HG03571 (cell line): ENCODE data around the gene GP2.

Source experiments
- ATAC-seq: cut with Tn5 transposase; IDR thresholded peaks from one replicate; pipeline ENCODE4 v1.9.1; 2021; ENCODE audit not compliant: unreplicated experiment

GP2 gene

DNA sequence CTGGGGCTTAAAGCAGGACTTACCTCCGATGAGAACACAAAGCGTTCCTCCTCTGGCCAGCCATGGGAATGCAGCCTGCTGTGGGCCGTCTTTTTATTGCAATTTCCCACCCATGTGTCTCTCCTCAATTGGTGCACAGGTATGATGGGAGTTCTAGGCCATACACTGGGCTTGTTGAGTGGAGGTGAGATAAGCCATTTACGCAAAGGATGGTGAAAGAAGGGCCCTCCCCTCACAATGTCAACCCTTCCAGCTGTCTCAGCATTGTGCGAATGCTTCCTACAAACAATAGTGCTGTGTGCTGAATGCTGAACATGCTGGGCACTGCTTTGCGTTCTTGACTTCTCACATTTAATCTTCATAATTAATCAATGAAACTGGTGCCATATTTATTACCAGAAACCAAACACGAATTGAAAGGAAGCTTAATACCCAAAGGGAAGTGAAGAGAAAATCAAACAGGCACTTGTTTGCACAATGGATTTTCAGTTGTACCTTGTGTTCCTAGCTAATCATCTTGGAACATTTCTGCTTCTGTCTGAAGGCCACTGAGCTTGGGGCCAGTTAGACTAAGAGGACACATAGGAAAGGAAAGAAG lies at the start of gene GP2:
Gene GP2 (minus strand): TSS at position 70 of the 598 bp plus-strand sequence. CDS start 1,082 bp downstream, outside the sequence.
- no peak for ATAC-seq

DNA sequence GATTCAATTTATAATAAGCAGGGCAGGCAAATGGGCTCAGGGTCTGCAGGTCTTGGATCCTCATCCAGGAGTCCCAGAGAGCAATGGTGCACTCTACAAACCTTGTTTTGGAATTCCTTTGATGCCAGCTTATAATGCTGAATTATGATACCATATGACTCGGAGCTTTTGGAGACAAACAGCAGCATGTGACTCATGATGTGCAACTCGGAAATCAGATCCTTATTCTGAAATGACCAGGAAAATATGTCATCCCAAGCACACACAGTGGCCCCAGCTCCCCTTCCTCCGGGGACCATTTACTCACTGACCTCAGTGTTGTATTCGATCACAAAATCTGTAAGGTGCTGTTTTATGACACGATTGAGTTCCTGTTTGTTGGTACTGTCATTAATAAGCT lies 45.4 kb upstream of the GP2 start:
- no peak for ATAC-seq

DNA sequence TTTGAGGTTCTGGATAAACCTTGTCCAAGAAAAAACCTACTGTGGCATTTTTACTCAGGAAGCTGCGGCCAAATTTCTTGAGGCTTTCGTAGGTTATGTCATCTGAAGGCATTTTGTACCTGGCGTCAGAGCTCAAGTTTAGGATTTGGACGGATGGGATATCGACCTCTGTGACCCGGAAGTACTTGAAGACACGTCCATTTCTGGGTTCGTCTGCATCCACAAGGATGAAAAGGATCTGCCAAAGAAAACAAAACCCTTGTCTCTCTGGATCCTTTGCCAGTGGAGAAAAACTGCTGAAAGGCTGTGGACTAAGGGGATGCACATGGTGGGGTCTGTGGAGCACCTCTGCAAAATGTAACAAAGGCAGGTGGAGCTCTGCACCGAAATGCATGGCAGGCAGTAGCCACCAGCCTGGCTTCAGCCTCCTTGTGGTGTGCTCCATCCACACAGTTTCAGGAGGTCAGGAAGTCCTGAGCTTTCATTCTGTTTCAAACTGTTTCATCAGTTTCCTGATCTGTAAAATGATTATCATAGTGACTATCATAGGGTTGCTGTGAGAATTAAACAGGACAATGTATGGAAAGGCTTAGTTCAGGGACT lies 42.2 kb upstream of the GP2 start:
- no peak for ATAC-seq

DNA sequence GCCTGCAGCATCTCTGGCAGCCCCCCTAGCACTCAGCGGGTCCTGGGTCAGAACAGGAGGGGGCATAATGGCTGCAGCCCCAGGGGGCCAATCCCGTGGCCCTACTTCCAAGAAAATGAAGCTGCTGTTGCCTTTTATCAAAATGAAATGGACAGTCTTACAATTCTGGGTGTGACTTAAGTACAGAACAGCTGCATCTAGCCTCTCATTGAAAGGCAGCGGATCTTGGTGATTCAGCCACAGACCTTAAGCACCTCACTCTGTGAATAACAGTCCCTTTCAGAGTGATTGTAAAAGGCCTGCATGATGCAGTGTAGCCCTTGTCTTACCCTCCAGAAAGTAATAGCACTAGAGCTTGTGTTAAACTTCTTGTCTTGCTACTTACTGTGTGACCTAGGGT lies 36.7 kb upstream of the GP2 start:
- ATAC-seq: no peak

DNA sequence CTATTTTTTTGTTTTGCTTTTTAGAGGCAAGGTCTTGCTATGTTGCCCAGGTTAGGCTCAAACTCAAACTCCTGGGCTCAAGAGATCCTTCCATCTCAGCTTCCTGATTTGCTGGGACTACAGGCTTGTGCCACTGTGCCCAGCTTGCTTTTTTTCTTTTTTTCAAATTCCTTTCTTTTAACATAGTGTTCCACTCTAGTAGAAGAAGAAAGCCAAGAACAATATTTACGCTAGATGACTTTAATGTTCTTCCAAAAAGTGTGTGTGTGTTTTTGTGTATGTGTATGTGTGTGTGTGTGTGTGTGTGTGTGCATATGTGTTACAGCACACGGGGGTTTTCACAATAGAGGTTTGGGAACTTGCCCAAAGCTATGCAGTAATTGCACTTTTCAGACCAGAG lies 35.9 kb upstream of the GP2 start:
- no peak for ATAC-seq

DNA sequence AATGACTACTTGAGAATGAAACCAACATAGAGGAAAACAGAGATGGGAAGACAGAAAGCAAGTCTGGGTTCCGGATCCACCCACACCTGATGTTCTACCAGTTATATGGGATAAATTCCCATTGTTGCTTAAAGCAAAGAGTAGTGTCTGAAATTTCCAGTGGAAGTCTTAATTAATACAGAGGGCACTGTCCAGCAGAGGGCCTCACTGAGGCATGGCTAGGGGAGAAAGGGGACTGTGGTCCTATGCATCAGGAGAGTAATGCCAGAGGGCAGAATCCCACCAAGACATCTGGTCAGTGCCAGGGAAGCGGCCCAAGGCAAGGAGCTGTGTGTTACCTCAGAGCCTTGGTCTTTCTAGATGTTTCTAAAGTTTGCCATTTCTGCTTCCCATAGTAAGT lies 32.7 kb upstream of the GP2 start:
- no peak for ATAC-seq

DNA sequence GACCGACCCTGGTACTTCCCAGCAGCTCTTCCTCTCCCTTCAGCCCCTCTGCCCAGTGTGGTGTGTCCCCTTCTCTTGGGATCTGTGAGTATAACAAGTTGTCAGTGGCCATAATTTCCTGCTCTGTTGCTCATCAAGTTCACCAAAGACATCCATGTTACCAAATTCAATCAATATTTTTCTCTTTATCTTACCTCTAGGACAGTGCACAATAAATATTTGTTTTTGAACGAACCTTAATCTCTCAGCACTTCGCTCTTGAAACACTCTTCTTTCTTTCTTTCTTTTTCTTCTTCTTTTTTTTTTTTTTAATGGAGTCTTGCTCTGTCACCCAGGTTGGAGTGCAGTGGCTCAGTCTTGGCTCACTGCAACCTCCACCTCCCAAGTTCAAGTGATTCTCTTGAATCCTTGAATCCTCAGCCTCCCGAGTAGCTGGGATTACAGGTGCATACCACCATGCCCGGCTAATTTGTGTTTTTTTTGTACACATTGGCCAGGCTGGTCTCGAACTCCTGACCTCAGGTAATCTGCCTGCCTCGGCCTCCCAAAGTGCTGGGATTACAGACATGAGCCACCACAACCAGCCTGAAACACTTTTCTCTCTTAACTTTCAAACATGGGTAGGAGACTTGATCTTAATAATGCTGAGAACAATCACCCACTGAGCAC lies 27.9 kb upstream of the GP2 start:
- ATAC-seq: no peak

DNA sequence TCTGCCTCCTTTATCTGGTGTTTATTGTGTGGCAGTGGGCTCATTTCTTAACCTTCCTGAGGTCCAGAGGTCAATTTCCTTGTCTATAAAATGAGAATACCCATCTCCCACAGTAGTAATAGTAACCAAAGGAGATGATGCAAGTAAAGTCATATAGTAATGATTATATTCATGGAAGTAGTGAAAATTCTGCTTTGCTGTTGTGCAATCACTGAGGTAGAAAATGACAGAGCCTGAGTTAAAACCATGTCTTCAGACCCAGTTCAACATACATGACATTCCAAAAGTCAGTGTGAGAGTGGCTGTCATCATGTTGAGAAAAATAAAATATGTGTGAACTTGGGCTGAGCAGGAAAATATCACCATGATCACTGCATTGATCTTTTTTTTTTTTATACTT lies 26.1 kb upstream of the GP2 start:
- ATAC-seq: no peak

DNA sequence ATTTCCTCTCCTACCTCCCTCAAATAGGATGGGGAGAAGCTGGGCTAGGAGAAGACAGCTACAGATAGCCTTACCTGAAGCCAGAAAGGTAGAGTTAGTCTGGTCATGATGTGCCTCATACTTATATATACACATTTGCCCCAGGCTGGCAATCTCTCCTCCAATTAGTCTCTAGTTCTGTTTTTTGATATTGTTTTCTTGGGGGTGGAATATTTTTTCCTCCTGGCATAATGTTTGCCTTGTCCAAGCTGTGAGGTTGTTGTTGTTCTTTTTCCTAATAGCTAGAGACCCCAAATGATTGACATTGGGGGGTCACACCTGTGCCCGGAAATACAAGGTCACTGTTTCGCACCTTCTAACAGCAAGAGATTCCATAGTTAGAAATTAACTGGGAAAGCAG lies 25.3 kb upstream of the GP2 start, which contains the start of gene UMOD:
Gene UMOD (minus strand): TSS at position 101 of the 400 bp plus-strand sequence. CDS start 1,978 bp downstream, outside the sequence.
- ATAC-seq: no peak

DNA sequence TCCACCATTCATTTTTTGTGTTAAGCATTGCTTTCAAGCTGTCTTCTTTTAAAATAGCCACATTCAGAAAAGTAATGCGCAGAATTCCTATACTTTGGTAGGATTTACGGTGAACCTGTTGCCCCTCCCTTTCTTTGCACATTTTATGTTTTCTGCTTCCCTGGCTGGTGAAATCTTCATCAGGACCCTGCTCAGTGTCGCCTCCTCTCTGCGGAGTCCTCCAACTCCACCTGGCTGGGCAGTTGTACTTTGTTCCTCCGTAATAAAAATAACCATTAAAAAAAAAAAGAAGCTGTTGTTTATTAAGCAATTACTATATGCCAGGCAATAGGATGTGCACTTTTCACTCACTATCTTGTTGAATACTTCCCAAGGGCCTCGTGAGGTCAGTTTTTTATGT lies 22.3 kb upstream of the GP2 start:
- ATAC-seq: no peak

DNA sequence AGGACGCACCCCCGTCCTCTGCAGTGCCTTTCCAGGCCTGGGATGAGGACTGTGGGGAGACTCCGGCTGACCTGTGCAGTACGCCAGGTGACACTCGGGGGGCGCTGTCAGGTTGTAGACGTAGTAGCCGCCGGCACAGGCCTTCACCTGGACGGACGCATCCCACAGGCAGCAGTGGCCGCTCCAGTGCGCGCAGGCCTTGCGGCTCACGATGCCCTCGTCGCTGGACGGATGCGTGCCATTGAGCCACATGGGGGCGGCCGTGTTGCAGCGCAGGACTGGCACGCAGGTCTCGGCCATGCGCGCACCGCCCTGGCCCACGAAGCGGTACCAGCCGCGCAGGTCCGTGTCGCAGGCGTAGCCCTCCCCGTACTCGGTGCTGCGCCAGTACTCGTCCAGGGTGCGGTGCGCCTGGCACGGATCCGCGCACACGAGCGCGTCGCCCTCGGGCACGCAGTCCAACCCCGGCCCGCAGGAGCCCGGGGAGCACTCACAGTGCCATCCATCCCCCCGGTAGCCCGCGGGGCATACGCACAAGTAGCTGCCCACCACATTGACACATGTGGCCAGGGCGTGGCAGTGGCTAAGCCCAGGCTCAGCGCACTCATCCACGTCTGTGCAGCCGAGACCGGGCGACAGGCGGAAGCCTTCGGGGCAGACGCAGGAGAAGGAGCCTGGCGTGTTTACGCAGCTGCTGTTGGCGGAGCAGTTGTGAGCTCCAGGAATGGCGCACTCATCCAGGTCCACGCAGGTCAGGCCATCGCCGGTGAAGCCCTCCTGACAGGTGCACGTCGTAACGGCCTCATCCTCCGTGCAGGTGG lies 21.3 kb upstream of the GP2 start:
- no peak for ATAC-seq

DNA sequence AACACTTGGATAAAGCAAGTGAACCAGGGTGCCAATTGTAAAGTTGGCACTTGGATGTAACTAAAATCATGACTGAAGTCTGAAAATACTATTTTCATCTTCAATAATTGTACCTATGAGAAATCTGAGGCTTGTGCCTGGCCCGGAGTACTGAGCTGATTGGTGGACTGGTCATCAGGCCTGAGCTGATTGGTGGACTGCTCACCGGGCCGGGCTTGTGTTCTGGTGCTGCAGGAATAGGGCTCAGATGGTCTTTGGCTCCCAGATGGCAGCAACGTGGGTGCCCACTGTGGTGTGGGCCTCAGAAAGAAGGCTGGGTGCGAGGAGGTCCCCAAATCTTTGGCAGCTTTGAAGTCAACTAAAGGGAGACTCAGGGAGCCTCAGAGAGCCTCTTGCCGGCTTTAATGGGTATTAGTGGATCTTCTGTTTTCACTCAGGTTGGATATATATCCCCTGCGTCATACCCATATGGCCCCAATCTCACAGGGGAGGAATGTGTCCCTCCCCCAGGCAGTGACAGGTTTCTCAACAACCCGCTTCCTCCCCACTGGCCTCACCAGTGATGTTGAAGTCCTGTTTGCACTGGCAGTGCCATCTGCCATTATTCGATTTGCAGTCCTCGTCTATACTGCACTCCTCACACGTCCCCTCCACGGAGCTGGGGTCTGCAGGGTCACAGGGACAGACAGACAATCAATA lies 20.5 kb upstream of the GP2 start:
- no peak for ATAC-seq

DNA sequence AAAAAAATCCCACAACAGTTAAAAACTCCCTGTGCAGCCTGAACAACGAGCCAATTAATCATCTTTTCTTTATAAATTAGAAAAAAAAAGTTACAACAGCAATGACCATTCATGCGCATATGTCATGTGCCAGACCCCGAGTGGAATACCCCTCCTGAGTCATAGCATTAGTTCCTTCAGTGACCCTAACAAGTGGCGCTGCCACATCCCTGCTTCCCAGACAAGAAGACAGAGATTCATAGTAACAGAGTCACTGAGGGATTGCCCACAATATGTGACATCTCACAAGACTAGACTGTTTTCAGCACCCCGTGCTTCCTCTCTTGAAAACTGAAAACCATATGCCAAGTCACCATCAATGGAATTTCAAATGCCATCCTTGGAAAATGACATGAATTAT lies 17.3 kb upstream of the GP2 start:
- ATAC-seq: no peak

DNA sequence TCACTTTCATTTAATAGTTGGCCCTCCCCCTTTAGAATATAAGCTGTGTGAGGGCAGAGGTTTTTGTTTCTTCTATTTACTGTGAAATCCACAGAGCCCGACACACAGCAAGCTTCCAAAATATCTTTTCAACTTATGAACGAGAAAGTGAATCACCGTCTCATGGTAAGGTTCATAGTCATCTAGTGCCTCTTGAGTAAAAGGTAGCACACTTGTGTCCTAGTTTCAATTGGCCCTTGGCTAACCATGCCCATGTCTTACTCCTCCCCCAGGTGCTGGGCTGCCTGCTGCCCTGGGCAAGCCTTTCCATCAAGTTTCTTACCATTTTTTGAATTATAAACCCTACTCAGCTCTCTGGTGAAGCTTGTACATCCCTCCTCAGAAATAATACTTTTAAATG lies 12.4 kb upstream of the GP2 start:
- no peak for ATAC-seq

DNA sequence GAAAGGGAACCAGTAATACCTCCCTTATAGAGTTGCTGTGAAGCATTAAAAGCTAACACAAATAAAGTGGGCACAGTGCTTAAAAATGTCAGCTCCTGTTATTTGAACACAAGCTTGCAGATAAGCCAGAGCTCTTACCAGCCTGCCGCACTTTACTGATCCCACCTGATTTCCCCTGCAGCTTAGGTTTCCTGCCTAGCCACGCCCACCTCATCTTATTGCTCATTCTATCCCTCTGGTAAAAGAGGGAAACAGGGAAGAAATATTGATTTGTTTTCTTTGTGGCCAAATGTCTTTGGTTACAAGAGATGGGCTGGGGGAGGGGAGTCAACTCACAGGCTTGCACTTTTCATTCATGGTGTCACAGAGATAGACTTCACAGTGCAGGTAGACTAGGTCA lies 9.6 kb upstream of the GP2 start:
- ATAC-seq: no peak

DNA sequence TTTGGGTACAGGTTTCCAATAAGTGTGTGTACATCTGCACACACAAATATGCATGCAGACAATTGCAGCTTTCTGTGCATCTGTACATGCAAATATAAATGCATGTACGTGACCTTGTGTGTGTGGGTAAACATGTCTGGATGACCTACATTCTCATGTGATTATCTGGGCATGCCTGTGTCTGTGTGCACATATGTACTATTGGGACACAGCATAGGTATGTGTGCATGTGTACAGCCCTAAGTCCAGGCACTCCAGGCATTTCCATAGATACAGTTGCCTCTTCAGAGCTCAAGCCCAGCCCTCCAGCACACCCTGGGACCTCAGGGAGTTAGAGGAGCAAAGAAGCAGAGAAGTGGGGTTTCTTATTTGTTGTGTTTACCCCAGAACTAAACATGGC lies 7.1 kb upstream of the GP2 start:
- no peak for ATAC-seq

DNA sequence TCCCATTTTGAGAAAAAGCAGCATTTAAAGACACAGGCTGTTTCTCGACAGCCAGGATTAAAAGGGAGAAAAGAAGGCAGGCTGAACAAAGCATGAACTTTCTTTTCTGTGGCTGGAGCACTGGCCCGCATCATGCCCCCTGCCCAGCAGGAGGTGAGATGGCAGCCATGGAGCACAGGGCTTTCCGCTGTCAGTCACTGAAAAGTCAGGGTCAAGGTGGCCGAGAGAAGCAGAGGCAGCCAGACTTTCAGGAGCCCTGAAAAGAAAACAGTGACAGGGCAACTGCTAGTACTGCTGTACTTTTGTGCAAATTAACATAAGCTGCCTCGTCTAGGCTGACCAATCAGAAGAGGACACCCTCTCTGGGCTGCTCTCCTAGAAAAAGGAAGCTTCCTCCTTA lies 5.8 kb upstream of the GP2 start:
- no peak for ATAC-seq

DNA sequence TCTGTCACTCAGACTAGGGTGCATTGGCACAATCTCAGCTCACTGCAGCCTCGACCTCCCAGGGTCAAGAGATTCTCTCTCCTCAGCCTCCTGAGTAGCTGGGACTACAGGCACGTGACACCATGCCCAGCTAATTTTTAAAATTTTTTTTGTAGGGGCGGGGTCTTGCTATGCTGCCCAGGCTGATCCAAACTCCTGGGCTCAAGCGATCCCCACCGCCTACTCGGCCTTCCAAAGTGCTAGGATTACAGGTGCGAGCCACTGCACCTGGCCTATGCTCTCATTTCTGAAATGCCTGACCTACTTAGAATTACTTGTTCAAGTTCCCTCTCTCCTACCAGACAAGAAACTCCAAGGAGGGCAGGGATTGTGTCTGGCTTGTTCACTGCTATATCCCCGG lies 5.1 kb upstream of the GP2 start:
- ATAC-seq: no peak

DNA sequence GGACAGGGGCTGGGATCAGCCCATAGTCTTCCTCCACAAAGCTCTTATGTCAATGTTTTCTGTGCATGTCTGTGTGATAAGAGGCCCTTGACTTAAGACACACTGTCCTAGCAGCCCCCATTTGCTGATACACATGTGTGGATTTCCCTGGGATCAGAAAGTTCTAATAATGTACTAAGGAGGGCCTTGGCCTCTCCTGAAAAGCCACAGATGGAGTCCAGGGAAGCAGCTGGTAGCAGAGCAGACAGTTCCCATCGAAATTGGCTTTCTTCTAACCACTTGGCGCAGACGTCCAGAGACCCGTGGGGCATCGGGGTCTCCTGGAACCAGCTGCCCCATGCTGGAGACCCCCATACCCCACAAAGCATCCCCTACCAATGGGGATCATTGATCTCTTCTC lies 4.3 kb upstream of the GP2 start:
- no peak for ATAC-seq

DNA sequence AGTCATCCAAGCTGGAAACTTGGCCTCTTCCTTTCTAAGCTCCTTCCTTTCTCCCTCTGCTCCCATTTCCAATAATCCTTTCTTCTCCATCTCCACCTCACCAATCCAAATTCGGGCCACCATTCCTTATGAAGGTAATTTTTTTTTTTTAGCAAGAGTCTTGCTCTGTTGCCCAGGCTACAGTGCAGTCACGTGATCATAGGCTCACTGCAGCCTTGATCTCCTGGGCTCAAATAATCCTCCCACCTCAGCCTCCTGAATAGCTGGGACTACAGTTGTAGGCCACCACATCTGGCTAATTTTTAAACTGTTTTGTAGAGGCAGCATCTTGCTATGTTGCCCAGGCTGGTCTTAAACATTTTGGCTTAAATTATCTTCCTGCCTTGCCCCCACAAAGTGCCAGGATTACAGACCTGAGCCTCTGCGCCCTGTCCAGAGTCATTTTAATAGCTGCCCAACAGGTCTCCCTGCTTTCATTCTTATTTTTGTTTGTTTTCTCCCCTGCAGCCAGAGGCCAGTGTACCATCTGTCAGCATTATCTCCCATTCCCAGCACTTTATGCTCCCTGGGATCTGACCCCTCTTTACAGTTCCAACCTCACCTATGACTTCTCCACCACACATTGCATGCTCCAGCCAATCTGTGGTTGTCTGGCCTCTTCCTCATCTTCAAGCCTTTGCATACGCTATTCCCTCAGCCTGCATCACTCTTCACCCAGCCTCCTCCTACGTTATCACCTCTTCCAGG lies 2.3 kb upstream of the GP2 start:
- ATAC-seq: no peak
